NCI-H2029 treated with DMSO at 0.1 percent for 48 hours (cell line): ENCODE measurements around the gene DNAJB8.
A peak's percentile ranks its signal among the peaks of the same experiment; 100 is the strongest.

Source experiments
- DNase-seq: peaks from one replicate; lab custom pipeline; 2025; lab: John Stamatoyannopoulos, UW

The DNAJB8 gene

DNA sequence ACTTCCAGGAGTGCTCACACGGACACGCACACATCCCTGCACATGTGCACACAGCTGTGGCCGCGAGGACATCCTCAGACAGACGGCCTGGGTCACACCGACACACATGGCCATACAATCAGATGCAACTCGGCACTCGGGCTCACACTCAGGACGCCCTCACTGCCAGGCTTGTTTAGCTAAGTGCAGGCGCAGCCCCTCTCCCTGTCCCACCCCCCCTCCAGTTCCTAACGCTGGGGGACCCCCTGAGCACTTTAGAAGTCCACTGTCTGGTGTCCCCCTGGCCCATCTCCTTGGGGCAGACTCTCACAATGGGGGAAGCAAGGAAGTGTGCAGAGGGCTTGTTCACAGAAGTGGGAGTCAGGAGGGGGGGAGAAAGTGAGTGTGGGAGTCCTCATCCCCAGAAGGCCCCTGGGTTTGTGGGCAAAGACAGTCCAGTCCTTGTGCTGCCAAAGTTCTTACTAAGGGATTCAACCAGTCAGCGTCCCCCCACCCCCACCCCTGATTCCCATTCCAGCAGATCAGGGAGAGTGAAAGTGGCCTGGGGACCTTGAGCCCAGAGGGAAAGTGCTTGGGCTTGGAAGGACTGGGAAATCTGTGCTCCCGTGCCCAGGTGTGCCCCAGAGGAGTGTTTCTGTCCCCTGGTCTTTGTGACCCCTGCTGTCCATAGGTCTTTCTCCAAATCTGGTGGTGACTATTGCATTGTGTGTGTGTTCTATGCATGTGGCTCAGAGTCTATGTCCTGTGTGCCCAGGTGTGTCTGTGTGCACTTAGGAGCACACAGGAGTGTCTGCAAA is 27.1 kb upstream of the DNAJB8 start:
- no peak for DNase-seq

DNA sequence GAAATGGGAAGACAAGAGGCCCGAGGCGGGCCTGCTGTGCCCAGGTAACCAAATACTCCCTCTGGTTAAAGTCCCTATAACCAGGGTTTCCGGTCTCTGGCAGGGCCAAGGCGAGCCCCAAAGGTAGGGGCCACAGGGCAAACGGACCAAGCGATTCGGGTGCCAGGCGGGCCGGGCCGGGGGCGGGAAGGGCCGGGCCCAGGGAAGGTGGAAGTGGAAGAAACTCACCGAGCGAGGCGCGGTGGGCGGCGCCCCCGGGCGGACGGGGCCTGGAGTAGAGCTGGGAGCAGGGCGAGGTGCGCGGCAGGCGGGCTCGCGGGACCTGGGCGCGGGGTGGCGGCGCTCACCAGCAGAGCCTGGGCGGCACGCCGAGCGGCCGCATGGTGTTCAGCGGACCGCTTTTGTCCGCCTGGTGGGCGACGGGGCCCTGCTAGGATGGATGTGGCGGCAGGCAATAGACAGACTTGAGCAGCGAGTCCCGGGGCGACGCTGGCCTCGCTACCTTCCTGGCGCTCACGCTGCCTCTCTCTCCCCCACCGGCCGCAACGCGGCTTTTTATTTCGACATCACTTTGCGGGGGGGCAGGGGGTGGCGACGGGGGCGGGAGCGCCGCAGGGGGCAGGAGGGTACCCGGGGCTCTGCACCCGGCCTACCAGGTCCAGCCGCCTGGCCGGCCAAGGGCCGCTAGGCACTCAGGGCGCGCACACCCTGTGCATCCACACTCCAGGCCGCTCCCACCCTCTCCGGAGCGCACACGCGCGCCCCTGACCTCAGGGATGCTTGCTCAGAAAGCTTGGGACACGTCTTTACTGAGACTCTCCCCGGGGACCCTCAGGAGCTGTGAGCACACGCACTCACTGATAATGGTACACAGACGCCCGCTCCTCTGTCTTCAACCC is 26.2 kb upstream of the DNAJB8 start, which contains the start of gene GATA2:
TSS of gene GATA2 (minus strand) at position 531 of the 899 bp plus-strand sequence. CDS start 6,170 bp downstream, outside the sequence.
- DNase-seq = no peak

DNA sequence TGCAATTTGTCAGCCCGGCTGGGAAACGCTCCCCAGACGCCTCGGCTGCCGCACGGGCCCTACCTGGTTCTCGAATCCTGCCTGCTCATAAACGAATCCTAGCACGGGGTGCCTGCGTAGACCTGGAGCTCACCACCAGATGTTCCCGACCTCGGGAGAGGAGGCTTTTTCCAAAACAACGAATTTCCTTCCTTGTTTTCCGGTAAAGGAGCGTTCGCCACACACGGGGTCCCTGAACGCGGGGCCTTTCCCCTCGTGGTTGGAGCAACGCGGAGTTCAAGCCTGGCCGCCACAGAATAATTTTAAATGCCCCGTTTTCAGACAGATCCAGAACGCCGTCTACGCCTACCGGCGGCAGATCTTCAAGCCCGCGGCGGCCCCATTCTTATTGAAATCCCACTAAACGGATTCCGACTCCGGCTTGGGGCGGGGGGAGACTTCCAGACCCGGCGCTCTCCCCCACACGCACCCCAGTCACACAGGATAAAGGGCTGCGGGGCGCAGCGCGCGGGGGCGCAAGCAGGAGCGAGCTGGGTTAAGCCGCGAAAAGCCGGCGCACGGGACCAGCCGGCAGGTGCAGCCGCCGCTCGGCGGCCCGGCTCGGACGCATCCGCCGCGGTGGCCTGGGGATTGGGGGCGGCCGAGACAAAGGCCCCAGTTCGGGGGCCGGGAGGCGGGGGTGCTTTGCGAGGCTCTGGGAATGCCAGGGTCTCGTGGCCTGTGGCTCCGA is 25.4 kb upstream of the DNAJB8 start:
- no peak for DNase-seq

DNA sequence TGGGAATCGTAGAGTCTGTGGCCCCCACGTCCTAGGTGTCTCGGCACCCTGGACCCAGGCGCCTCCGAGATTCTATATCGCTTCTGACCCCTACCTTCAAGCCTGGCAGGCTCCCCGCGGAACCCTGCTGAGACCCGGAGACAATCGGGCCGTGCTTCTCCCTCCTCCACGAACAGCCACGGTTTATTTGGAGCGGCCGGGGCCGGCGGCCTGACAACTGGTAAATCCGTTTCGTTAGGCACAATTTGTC is 24.9 kb upstream of the DNAJB8 start:
- no peak for DNase-seq

DNA sequence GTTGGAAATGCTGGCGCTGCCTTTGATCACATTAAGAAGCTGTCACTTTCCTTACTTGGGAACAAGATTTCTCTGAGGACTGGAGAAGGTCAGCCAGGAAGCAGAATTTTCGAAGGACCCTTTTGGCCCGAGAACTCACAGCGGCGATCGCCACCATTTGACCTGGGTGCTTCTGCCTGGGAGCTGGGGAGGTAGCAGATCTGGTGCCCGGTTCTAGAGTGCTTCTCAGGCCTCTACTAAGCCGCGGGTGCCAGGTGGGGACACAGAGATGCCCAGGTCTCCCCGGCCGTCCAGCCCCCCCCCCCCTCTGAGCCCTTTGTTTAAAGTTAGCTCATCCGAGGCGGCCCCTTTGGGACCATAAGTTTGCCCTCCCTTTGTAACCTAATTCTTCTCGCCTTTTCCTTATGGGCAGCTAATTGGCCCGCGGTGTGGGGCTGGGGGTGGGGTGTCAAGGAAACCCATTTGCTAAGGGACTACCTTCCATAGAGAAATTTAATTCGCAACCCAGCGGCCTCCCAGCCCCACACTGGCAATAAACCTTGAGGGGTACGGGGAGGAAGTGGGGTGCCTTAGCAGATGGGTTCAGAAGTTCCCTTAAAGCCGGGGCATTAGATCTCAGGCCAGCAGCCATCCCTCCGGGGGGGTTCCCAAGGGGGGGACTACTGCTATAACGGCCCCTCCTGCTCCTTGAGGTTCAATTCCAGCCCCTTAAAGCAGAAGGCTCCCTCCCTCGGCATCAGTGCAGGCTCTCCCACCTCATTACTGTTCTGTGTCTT is 24.4 kb upstream of the DNAJB8 start:
- DNase-seq = no peak

DNA sequence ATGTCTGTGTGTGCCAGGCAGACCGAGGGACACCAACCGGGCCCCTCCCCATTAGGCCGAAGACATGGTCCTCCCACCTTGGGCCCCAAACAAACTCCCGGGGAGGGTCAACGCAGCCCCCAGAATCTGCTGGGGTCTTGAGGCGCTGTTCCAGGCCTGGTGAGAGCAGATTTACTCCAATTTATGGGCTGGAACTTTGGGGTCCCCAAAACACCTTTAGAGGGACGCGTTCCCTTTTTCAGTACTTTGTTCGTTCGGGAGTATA is 23.9 kb upstream of the DNAJB8 start:
- no peak for DNase-seq

DNA sequence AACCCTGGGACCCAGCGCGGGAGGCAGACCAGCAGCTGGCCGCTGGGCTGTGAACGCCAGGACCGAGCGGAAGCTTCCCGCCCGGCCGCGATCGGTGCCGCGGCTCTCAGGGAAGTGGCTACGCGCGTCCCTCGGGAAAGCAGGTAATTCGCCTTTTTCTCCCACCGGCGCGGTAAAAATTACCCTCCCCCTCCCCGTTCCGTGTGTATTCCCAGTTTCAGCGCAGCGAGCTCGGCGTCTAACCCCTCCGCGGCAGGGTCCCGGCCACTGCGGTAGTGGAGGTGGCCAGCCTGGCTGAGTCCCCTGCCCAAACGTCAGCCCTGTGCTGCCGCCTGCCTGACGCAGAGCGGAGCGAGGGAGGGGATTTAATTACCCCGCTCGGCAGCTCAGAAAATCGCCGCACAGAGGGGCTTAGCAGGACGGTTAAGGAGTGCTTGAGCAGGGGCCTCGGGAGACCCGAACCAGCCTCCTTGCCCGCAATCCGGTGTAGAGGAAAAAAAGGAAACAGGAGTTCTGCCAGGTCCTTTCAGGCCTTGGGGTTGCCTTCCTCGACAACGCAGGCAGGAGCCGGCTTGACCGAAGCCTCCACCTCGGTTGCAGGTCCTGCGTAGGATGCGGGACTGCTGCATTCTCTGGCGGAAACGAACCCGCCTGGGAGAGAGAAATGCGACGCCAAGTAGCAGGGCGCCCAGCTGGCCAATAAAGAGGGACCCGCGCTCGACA is 23.4 kb upstream of the DNAJB8 start:
- peak; percentile 11 for DNase-seq

DNA sequence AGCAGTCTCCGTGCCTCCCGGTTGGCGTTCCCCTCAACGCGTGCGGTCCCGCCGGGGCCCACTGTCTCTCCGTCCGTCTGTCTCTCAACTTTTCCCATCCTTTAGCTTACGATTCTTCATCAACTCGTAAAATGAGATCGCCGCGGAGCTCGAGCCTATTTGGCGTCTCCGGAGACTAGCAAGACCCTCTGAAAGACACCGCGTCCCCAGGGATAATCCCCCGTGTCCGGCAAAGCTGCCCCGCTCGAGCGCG is 22.9 kb upstream of the DNAJB8 start:
- no peak for DNase-seq

DNA sequence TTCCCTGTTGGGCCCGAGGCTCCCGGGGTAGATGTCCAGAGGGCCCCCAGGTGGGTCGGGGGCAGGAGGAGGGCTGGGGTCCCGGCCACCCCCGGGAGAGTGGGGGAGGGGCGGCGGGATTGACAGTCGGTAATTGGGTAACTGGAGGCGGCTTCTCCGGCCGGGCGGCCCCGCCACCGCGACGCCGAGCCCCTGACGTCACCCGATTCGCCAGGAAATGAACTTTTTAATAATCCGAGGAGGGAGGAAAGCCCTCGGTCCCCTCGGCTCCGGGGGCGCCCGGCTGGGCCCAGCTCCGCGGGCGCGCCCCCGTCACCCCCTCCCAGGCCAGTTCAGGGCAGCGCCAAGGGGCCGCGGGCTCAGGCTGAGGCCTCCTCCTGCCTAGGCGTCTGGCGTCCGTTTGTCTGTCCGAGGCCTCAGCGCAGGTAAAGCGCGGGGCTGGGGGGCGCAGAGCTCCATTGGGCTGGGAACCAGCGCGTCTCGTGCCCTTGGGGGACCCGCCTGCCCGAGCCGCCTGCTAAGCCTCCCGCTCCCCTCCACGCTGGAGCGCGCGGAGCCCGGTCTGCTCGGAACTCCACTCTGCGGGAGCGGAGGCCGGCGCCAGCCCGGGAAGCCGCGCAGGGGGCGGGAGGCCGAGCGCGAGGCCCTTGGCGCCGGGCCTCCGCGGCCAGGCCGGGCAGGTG is 22.4 kb upstream of the DNAJB8 start:
- DNase-seq = peak; percentile 24

DNA sequence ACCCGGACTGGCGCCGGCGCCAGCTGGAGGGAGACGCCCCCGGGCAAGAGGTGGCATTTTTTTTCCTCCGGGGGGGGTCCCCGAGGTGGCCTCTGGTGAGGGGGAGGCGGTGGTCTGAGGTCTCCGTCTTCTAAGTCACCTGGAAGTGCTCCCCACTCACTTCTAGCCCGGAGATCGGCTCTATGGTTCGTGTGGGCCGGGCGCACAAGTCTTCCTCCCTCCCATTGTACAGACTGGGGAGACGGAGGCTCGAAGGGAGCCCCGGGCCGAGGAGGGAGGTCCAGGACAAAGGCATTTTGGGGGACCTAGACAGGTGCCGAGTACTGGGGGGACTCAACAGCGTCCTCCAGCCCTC is 21.9 kb upstream of the DNAJB8 start:
- no peak for DNase-seq

DNA sequence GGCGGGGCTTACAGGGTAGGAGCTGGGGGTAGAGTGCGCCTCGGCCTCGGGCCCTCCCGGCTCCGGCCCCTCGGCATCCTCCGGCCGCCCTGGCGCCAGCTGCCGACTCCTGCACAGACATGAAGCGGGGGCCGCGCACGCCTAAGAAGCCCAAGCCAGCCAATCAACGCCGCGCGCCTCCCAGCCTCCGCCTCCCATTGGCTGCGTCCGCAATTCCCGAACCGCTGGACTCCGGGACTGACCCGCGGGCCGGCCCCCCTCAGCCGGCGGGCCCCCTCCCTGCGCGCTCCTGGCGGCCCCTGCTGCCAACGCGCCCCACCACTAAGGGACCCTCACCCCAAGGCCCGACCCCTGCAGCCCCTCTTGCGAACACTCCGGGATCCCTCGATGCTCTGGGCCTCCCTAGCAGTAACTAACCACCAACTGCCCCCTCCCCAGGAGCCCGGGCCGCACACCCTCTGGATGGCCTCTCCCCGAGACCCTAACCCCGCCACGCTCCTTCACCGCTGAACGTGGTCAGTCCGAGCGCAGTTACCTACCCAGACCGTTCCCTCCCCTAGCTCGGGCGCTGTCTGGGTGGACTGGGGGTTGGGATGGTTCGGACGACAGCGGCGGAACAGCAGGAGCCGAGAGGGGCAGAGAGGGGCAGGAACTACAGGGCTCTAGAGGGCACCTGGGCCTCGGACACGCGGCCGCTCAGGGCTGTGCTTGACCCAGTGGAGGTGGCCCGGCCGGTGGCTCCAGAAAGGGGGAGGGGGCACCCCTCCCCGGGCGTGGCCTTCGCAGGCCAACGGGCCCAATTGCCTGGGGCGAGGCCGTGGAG is 21.3 kb upstream of the DNAJB8 start:
- peak; percentile 26 for DNase-seq

DNA sequence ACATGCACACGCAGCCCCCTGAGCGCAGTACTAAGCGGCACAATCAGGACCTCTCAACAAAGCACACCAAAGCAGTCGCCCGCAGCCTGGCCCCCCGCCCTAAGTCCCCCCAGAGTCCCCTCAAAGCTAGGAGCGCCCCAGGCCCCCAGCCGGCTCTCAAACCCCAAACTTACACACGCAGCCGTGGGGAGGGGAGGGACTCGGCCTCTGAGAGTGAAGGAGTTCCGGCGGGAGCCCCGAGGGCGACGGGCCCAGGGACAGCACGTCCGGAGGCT is 20.8 kb upstream of the DNAJB8 start:
- DNase-seq = no peak

DNA sequence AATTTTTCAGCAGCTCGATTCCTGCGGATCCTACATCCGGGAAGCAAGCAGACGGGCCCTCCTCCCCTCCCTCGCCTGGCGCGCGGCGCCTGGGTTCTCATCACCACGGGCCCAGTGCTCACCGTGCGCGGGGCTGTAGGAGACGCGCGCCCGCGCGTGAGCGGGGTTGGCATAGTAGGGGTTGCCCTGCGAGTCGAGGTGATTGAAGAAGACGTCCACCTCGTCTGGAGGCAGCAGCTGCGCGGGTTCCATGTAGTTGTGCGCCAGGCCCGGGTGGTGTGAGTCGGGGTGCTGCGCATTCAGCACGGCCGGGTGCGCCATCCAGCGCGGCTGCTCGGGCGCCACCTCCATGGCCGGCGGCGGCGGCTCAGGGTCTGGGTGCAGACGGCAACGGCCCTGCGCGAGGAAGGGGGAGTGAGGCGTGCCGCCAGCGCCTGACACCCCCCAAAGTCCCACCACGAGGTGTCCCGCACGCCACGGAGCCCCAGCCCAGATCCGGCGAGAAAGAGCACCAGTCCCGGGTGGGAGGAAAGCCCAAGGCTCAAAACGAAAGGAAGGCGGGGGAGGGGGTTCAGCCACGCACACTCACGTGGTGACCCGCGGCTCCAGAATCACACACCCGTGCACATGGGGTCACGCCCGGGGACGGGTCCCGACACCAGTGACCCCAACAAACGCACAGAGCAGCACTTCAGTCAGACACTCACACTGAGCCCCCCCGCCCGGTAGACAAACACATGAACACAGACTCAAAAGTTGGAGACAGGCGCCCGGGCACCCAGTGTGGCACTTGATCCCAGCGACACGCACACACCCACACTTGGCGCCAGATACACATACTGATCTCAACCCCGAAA is 20.2 kb upstream of the DNAJB8 start:
- no peak for DNase-seq

DNA sequence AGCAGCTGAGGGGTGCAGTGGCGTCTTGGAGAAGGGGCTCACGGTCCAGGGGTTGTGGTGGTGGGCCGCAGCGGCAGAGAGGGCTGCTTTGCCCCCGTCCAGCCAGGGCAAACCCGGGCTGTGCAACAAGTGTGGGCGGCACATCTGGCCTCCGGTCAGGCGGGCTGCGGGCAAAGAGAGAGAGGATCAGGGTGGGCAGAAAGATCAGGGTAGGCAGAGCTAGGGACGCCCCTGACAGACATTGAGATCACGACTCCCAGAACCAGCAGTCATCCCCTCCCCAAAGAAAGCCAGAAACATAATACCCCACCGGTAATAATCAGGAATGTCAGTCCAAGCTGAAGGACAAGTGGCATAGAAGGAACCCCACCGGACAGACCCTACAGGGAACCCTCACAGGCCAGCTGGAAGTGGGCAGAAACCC is 19.5 kb upstream of the DNAJB8 start:
- no peak for DNase-seq

DNA sequence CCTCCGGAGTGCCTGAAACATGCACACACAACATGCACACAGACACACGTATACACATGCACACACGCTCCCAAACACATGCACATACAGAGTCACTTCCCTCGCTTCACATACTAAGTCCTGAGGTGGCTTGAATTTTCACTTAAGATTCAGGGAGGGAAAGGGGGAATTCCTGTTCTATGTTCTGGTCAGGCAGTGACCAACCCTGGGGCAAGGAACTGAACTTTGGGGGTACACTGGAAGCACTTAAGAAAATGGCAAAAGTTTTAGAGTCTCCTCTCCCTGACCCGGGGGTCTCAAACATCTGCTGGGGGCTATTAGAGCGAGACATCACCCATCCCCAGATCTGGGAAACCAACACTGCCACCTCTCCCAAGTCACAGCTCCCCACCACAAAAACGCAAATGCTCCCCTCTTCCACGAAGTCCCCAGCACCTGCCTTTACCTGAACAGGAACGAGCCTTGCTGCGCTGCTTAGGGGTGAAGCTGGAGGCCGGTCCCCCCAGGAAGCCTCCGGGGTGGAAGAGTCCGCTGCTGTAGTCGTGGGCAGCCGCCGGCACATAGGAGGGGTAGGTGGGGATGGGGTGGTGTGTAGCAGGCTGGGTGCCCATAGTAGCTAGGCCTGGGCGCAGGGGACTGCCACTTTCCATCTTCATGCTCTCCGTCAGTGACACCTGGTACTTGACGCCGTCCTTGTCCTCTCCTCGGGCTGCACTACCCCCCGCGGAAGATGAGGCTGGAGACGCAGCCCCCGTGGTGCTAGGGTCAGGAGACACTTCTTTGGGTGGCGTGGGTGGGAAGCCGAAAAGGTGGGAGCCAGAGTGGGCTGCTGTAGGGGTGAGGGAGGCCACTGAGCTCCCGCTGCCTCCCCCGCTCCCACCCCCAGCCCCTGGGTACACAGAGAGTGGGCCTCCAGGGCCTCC is 18.9 kb upstream of the DNAJB8 start:
- DNase-seq = no peak

DNA sequence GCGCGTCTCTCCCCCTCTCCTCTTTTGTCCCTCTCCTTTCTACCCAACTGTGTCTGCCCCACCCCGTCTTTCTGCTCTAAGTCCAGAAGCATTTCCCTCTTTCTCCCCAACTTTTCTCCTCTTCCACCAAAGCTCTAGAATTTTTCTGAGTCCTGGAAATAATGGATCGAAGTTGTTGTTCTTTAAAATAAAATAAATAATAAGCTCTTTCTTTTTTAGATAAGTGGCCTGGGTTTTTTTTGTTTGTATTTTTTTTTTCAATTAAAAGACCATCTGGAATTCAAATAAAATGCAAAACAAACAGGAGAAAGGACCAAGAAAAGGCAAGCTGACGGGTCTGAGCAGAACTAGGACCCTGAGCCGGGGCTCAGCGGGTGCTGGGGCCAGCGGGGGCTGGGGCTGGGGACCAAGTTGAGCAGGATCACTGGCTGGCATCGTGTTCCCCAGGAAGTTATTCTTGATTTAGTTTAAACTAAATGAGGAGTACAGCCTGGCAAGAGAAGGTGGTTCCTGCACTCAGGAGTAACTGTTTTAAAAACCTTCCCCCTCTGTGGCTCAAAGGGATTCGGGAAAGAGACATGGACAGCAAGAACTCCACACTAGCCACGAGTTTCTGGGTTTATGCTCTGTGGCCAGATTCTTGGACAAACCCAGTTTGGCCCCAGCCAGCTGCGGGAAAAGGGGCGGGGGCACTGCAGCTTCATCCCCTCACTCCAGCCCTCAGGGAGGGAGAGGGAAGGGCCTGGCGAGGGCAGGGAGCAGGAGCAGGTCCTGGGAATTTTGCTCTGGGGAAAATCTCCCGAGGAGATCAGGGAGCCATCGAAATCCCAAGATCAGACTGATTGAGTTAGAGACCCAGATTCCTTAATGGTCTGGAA is 18.0 kb upstream of the DNAJB8 start:
- DNase-seq = no peak

DNA sequence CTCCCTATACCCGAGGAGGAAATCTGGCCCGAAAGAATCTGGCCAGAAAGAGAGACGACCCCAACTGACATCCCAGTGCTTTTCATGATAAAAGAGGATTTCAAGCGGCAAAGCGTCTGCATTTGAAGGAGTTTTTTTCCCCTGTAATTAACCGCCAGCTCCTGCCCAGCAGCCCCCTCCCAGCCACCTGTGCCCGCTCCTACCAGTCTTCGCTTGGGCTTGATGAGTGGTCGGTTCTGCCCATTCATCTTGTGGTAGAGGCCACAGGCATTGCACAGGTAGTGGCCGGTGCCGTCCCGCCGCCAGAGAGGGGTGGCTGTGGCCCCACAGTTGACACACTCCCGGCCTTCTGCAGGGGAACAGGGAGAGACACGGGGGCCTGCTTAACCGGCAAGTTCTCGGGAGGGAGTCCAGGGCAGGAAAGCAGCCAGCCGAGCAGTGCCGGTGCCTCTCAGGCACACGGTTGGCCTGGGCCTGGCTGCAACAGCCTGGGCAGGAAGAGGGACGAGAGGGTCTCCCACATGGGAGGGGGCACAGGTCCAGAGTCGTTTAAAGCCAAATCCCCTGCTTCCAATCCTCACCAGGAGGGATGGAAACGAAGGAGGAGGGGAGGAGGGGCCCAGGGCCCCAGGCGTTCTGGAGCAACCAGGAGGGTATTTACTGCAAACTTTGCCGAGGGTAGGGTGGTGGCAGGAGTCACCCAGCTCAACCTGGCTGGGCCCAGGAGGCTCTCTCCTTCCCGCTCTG is 17.1 kb upstream of the DNAJB8 start:
- DNase-seq = no peak
